Choroid plexus epithelial cell (primary cell): ENCODE data around the gene VSIG4.
"Not testable (repeated sequence)": the region's sequence is repeated elsewhere in the genome, so short reads cannot be mapped to it uniquely, and the experiment has no call there.

Source experiments
- DNase-seq: peaks from one replicate; pipeline ENCODE4 v3.0.0-alpha.2; 2010; ENCODE audit warnings: low read depth
- H3K4me3 ChIP-seq: 2 replicates; pipeline ENCODE4 v1.5.1; 2011; ENCODE audit warnings: low read depth, mild to moderate bottlenecking, control low read depth, low read length, moderate library complexity
- CTCF ChIP-seq: conservative IDR thresholded peaks from 2 replicates; pipeline ENCODE4 v1.5.1; 2011; ENCODE audit warnings: low read depth, mild to moderate bottlenecking, control low read depth, inconsistent platforms, low read length, moderate library complexity

The VSIG4 gene

DNA sequence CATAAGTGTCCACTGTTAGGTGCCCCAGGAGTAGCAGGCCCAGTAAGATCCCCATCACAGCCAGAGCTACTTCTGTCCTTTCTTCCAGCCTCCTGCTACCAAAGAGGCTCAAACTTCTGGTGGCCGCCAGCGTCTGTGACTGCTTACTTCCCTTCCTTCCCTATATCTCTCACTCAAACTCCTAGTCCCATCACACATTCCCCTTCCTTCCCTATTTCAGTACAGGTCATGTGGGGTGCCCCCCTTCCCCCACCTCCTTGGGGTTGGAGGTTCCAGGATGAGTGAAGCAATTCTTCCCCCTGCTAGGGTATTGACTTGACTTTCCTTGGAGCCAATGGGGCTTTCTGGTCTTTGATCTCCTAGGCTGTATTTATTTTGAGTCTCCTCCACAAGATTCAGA, at the start of gene VSIG4:
TSS of gene VSIG4 (minus strand) at position 137 of the 400 bp plus-strand sequence. CDS start at position 55, 82 bp downstream.
- DNase-seq = no peak
- no peak within 1 kb of the TSS for H3K4me3 ChIP-seq
- TF ChIP-seq CTCF = no peak

- H3K4me3 ChIP-seq = no peak overlapping the region
- no peak for TF ChIP-seq CTCF
- no peak for DNase-seq
Observed at GRCh38 chrX:66076801-66077200, 36.9 kb upstream of the VSIG4 start.

GRCh38 chrX:66074920-66075879, 35.3 kb upstream of the VSIG4 start:
- TF ChIP-seq CTCF = no peak
- DNase-seq = no peak
- H3K4me3 ChIP-seq = no peak overlapping the region

DNA sequence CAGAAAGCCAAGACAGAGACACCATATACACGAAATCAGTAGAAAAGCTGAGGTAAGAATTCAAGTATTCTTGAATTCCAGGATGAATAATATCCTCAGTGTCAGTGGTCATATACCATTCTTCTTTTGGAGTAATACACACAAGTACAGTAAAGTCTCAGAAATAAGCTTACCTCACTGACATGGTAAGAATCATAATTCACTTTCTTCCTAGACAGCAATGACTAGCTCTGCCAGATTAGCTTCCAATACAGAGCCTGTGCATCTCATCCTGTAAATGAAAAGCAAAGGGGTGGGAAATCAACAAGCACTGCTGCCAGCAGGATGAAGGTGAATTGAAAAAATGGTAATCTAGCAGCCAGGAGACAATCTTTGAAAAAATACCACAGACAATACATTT, 31.2 kb upstream of the VSIG4 start:
- no peak for TF ChIP-seq CTCF
- no peak for DNase-seq
- H3K4me3 ChIP-seq = no peak overlapping the region

GRCh38 chrX:66064261-66064660, 24.4 kb upstream of the VSIG4 start:
- DNase-seq = no peak
- H3K4me3 ChIP-seq = no peak overlapping the region
- no peak for TF ChIP-seq CTCF

GRCh38 chrX:66057019-66057418, 17.1 kb upstream of the VSIG4 start:
- not testable (repeated sequence) for DNase-seq, H3K4me3 ChIP-seq

GRCh38 chrX:66054978-66055377, 15.1 kb upstream of the VSIG4 start:
- H3K4me3 ChIP-seq = no peak overlapping the region
- no peak for TF ChIP-seq CTCF
- DNase-seq = no peak
